ENCODE results near the gene MOV10L1. TPM values are rescaled to one million over a fixed set of nuclear protein-coding genes. Genes with fewer than 3 reads are reported as not detected.

The MOV10L1 gene
- total RNA-seq, 4 donors from 2014 or later = 0.25 TPM; not detected in 3

GRCh38 chr22:50185375-50186087, 95.7 kb downstream of the MOV10L1 start, which contains the start of gene TRABD:
TRABD (plus strand) TSS chr22:50185913; CDS start chr22:50193061, 7,148 bp downstream.
- no peaks in the 10 kb centered on the region for H3K27me3 ChIP-seq
- intact Hi-C loops (cut with DNase I; ENCODE audit: low total_unique reads) (loop anchor here (1.0 to 10.0 kb wide), 2 partner anchors 15 to 401 kb away; no protein-coding TSS in a partner anchor), in situ Hi-C loops (cut with MboI; ENCODE audit: low sequenced_read_pairs in 4 of 4) (no loop called here)
- peaks cover 20 to 23% of the 10 kb centered on the region in 2 donors for H3K4me1 ChIP-seq
- peak within 1 kb of the TSS; percentile 62 to 74 (median 70) for H3K27ac ChIP-seq
- H3K9me3 ChIP-seq = no peaks in the 10 kb centered on the region
- ATAC-seq = peak; percentile 80 to 82
- H3K36me3 ChIP-seq = no peaks in the 10 kb centered on the region
- DNase-seq = peak; percentile 81 to 84
- H3K4me3 ChIP-seq = peak within 1 kb of the TSS; percentile 71 to 87 (median 78)
- TF ChIP-seq CTCF (IDR thresholded peaks at IDR 0.05 in 4 of 5, conservative IDR thresholded peaks at IDR 0.05 in 1 of 5) (no peak), POLR2A (IDR thresholded peaks at IDR 0.05) (no peak)

DNA sequence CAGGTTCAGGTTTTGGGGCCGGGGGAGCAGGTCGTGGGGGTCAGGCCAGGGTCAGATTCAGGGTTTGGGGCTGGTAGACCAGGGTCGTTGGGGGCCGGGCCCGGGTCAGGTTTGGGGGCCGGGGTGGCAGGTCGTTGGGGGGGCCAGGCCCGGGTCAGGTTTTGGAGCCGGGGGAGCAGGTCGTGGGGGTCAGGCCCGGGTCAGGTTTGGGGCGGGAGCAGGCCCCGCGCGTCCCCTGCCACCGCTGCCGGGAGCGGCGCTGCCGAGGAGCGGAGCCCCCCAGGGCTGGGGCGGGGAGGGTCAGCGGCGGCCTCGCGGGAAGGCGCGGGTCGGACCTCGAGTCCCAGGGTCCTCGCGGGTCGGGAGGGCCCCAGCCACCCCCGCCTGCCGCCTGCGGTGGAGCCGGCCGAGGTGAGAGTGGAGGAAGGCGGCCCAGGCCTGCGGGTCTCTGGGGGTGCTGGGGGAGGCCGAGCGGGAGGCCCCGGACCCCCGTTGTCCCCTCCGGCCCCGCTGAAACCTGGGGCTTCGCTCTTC, 96.4 kb downstream of the MOV10L1 start:
- DNase-seq (no peak), ATAC-seq (peak in 1 of 2 donors; percentile 19)
- in situ Hi-C loops (cut with MboI; ENCODE audit: low sequenced_read_pairs in 4 of 4) (no loop called here), intact Hi-C loops (cut with DNase I; ENCODE audit: low total_unique reads) (loop anchor here (10.0 kb wide), 1 partner anchor 401 kb away; no protein-coding TSS in a partner anchor)
- TF ChIP-seq POLR2A (IDR thresholded peaks at IDR 0.05) (no peak), CTCF (IDR thresholded peaks at IDR 0.05 in 4 of 5, conservative IDR thresholded peaks at IDR 0.05 in 1 of 5) (no peak)
- peak overlapping the region; percentile 65 to 87 (median 72) for H3K4me3 ChIP-seq
- H3K36me3 ChIP-seq = no peaks in the 10 kb centered on the region
- H3K27me3 ChIP-seq = no peaks in the 10 kb centered on the region
- H3K4me1 ChIP-seq = peaks cover 24 to 30% of the 10 kb centered on the region in 2 donors
- H3K27ac ChIP-seq = peak overlapping the region; percentile 62 to 74 (median 70)
- H3K9me3 ChIP-seq = no peaks in the 10 kb centered on the region

GRCh38 chr22:50186761-50187523, 97.1 kb downstream of the MOV10L1 start:
- Histone ChIP-seq H3K36me3 (no peaks in the 10 kb centered on the region), H3K27ac (peak overlapping the region; percentile 62 to 74 (median 70)), H3K4me1 (peaks cover 24 to 30% of the 10 kb centered on the region in 2 donors), H3K27me3 (no peaks in the 10 kb centered on the region), H3K4me3 (peak overlapping the region; percentile 65 to 87 (median 72)), H3K9me3 (no peaks in the 10 kb centered on the region)
- TF ChIP-seq CTCF (IDR thresholded peaks at IDR 0.05 in 4 of 5, conservative IDR thresholded peaks at IDR 0.05 in 1 of 5) (no peak), POLR2A (IDR thresholded peaks at IDR 0.05) (no peak)
- no peak for DNase-seq
- in situ Hi-C loops (cut with MboI; ENCODE audit: low sequenced_read_pairs in 4 of 4) (no loop called here), intact Hi-C loops (cut with DNase I; ENCODE audit: low total_unique reads) (loop anchor here (10.0 kb wide), 1 partner anchor 402 kb away; no protein-coding TSS in a partner anchor)
- ATAC-seq = no peak

DNA sequence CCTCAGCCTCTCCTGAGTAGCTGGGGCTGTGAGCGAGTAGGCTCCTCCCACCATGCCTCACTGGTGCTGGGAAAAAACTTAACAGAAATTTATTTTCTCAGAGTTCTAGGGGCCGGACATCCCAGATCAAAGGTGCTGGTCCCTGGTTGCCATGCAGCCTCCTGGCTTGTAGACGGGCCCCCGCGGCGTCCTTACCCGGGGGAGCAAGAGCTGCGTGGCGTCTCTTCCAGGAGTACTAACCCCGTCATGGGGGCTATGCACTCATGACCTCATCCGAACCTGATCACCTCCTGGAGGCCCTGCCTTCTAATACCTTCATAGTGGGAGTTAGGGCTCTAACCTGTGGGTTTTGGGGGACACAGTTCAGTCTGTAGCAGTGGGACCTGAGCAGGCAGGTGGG, 98.5 kb downstream of the MOV10L1 start:
- H3K4me3 ChIP-seq = no peak overlapping the region
- intact Hi-C loops (cut with DNase I; ENCODE audit: low total_unique reads) = loop anchor here (10.0 kb wide), 1 partner anchor 404 kb away; no protein-coding TSS in a partner anchor
- no peak overlapping the region for H3K27ac ChIP-seq
- peaks cover 0 to 3% of the 10 kb centered on the region in 2 donors for H3K36me3 ChIP-seq
- in situ Hi-C loops (cut with MboI; ENCODE audit: low sequenced_read_pairs in 4 of 4) = no loop called here
- no peaks in the 10 kb centered on the region for H3K27me3 ChIP-seq
- no peak for TF ChIP-seq POLR2A (IDR thresholded peaks at IDR 0.05)
- TF ChIP-seq CTCF (IDR thresholded peaks at IDR 0.05 in 4 of 5, conservative IDR thresholded peaks at IDR 0.05 in 1 of 5) = no peak
- peaks cover 24 to 30% of the 10 kb centered on the region in 2 donors for H3K4me1 ChIP-seq
- DNase-seq (no peak), ATAC-seq (no peak)
- no peaks in the 10 kb centered on the region for H3K9me3 ChIP-seq

Measured in gastrocnemius medialis (tissue), 4 donors.